DMS153 treated with DMSO at 0.1 percent for 48 hours (cell line): ENCODE data around the gene VASP.

Source experiments
- DNase-seq: peaks from one replicate; lab custom pipeline; 2025; ENCODE audit not compliant: unreplicated experiment; lab: John Stamatoyannopoulos, UW

The VASP gene

GRCh38 chr19:45473682-45474605 lies 33.3 kb upstream of the VASP start:
- no peak for DNase-seq

- DNase-seq, result no peak
These were observed 32.4 kb upstream of the VASP start for GRCh38 chr19:45474606-45475521.

GRCh38 chr19:45475537-45476291 lies 31.6 kb upstream of the VASP start:
- DNase-seq, result no peak

- DNase-seq, result no peak
These were observed 31.0 kb upstream of the VASP start for GRCh38 chr19:45476304-45476703.

- no peak for DNase-seq
These were observed 30.1 kb upstream of the VASP start for GRCh38 chr19:45477186-45477585.

GRCh38 chr19:45477713-45478453 lies 29.4 kb upstream of the VASP start:
- no peak for DNase-seq

GRCh38 chr19:45478454-45479238 lies 28.6 kb upstream of the VASP start:
- DNase-seq, result peak; percentile 85

- no peak for DNase-seq
These were observed 24.2 kb upstream of the VASP start for GRCh38 chr19:45483033-45483432.

GRCh38 chr19:45484273-45484945 lies 22.9 kb upstream of the VASP start:
- DNase-seq, result no peak

GRCh38 chr19:45485305-45486077 lies 21.8 kb upstream of the VASP start:
- DNase-seq, result peak; percentile 75

GRCh38 chr19:45488708-45489107 lies 18.6 kb upstream of the VASP start:
- no peak for DNase-seq

- no peak for DNase-seq
These were observed 17.9 kb upstream of the VASP start for GRCh38 chr19:45489216-45489855.

GRCh38 chr19:45492137-45492626 lies 15.1 kb upstream of the VASP start:
- DNase-seq, result no peak

- DNase-seq, result no peak
These were observed 14.4 kb upstream of the VASP start for GRCh38 chr19:45492627-45493470.

- DNase-seq, result no peak
These were observed 12.9 kb upstream of the VASP start for GRCh38 chr19:45494261-45494916.

- DNase-seq, result no peak
These were observed 12.1 kb upstream of the VASP start for GRCh38 chr19:45495178-45495577.
